B cell (primary cell): Measurements from ENCODE around the gene ITSN2. TPM values are rescaled to one million over a fixed set of nuclear protein-coding genes. Genes with fewer than 3 reads are reported as not detected.

Source experiments
- ATAC-seq: fragments of 200-7000 bp; cut with Tn5 transposase; one replicate; pipeline ENCODE4 v1.10.0; 2021; ENCODE audit warnings: low read depth, mild to moderate bottlenecking, moderate number of reproducible peaks, moderate library complexity
- CTCF ChIA-PET: fragments of 350-600 bp; sonication (Branson Sonifier 250); formaldehyde crosslinking; loops from one replicate; lab custom pipeline; 2021; ENCODE audit warnings: antibody characterized with exemption, inconsistent platforms; lab: Charles Lee
- POLR2A ChIA-PET: fragments of 350-600 bp; sonication (Branson Sonifier 250); formaldehyde crosslinking; loops from one replicate; lab custom pipeline; 2021; ENCODE audit warnings: antibody characterized with exemption; lab: Charles Lee
- DNase-seq: peaks from one replicate; pipeline ENCODE4 v3.0.0; 2013
- H2AFZ ChIP-seq: 2 replicates; pipeline ENCODE4 v1.6.1; 2012; ENCODE audit warnings: mild to moderate bottlenecking, low read depth, low read length; ENCODE audit not compliant: insufficient read depth, poor library complexity, severe bottlenecking
- H3K27ac ChIP-seq, 2 donors: 1 replicate in 1 of 2; 2 replicates in 1 of 2; pipeline ENCODE4 v1.5.1; 2012 to 2013; ENCODE audit warnings: low read length in 2 of 2, mild to moderate bottlenecking in 2 of 2, moderate library complexity in 1 of 2
- H3K27me3 ChIP-seq, 4 experiments: fragments of 200-600 bp in 1 of 4; sonication (generic) in 1 of 4; replicated peaks in 1 of 4; 1 replicate in 2 of 4; 2 replicates in 2 of 4; pipeline versions ENCODE4 v1.6.1 to v1.7.0; 2013 to 2016; ENCODE audit warnings: low read length in 3 of 4, mild to moderate bottlenecking in 2 of 4, mixed read lengths in 1 of 4, moderate library complexity in 1 of 4; ENCODE audit not compliant: insufficient read depth in 4 of 4, control insufficient read depth in 3 of 4; ENCODE audit errors: control extremely low read depth in 1 of 4
- H3K36me3 ChIP-seq, 2 experiments: replicated peaks in 1 of 2; 1 replicate in 1 of 2; 2 replicates in 1 of 2; pipeline versions ENCODE4 v1.6.1 to v1.7.1; 2013; ENCODE audit warnings: low read length in 1 of 2; ENCODE audit not compliant: insufficient read depth in 2 of 2, control insufficient read depth in 1 of 2; ENCODE audit errors: control extremely low read depth in 1 of 2, extremely low read depth in 1 of 2
- H3K4me1 ChIP-seq, 2 donors: fragments of 200-600 bp in 1 of 2; sonication (generic) in 1 of 2; 1 replicate in 1 of 2; 2 replicates in 1 of 2; pipeline versions ENCODE4 v1.5.1 to v1.6.1; 2013 to 2017; ENCODE audit warnings: low read length in 2 of 2; ENCODE audit not compliant: control insufficient read depth in 2 of 2, insufficient read depth in 2 of 2
- H3K4me2 ChIP-seq: replicated peaks from 2 replicates; pipeline ENCODE3; 2012; ENCODE audit warnings: mild to moderate bottlenecking, low read depth, low read length; ENCODE audit not compliant: poor library complexity, severe bottlenecking
- H3K4me3 ChIP-seq, 5 experiments: fragments of 200-600 bp in 1 of 5; sonication (generic) in 1 of 5; 1 replicate in 3 of 5; 2 replicates in 2 of 5; pipeline versions ENCODE4 v1.5.1 to v1.7.0; 2011 to 2016; ENCODE audit warnings: low read length in 4 of 5, mild to moderate bottlenecking in 4 of 5, low read depth in 2 of 5, control low read depth in 1 of 5, moderate library complexity in 1 of 5; ENCODE audit not compliant: insufficient read depth in 1 of 5; ENCODE audit errors: control extremely low read depth in 1 of 5, extremely low read depth in 1 of 5
- H3K79me2 ChIP-seq: fragments of 200-600 bp; sonication (generic); one replicate; pipeline ENCODE4 v1.6.0; 2016; ENCODE audit warnings: low read length; ENCODE audit not compliant: control insufficient read depth, insufficient read depth
- H3K9ac ChIP-seq: fragments of 200-600 bp; sonication (generic); 2 replicates; pipeline ENCODE4 v1.6.1; 2017; ENCODE audit warnings: mild to moderate bottlenecking, low read length, moderate library complexity
- H3K9me3 ChIP-seq, 3 donors: one replicate each; pipeline versions ENCODE4 v1.6.1 to v1.7.1; 2013; ENCODE audit warnings: low read length in 2 of 3; ENCODE audit not compliant: control insufficient read depth in 2 of 3, insufficient read depth in 1 of 3; ENCODE audit errors: control extremely low read depth in 1 of 3
- H4K20me1 ChIP-seq: 2 replicates; pipeline ENCODE4 v1.6.0; 2012; ENCODE audit warnings: mild to moderate bottlenecking, low read length; ENCODE audit not compliant: insufficient read depth, control insufficient read depth, poor library complexity, severe bottlenecking
- H3K27ac Mint-ChIP-seq: one replicate; pipeline ENCODE4 v1.8.0; 2021; ENCODE audit warnings: mixed read lengths
- H3K27me3 Mint-ChIP-seq: one replicate; pipeline ENCODE4 v1.8.0; 2021; ENCODE audit warnings: mixed read lengths
- H3K4me1 Mint-ChIP-seq: one replicate; pipeline ENCODE4 v1.8.0; 2021; ENCODE audit warnings: mixed read lengths
- H3K4me3 Mint-ChIP-seq: one replicate; pipeline ENCODE4 v1.8.0; 2021; ENCODE audit warnings: mixed read lengths
- H3K9me3 Mint-ChIP-seq: one replicate; pipeline ENCODE4 v1.8.0; 2022; ENCODE audit warnings: mixed read lengths; ENCODE audit not compliant: insufficient read depth
- EZH2 ChIP-seq: IDR thresholded peaks from 2 replicates; pipeline ENCODE4 v1.6.1; 2012; ENCODE audit warnings: borderline replicate concordance, low read depth, mild to moderate bottlenecking, moderate library complexity, low read length; ENCODE audit not compliant: insufficient read depth, poor library complexity, severe bottlenecking
- WGBS: methylation state at CpG from one replicate; pipeline ENCODE4 v1.1.5; 2013; ENCODE audit warnings: missing lambda C conversion rate; ENCODE audit not compliant: insufficient coverage; 5-methylcytosine and 5-hydroxymethylcytosine counted together
- intact Hi-C: fragments of 100-400 bp; cut with micrococcal nuclease; formaldehyde crosslinking; loops from one replicate; pipeline ENCODE4 v1.10.0; 2022
- polyA plus RNA-seq: library from polyadenylated mRNA; depleted of rRNA; stranded (reverse); fragments of >200 nt; gene quantifications from 2 replicates; pipeline ENCODE4 v1.2.3, GENCODE V29; 2012
- total RNA-seq, 2 donors: library from RNA; stranded (reverse); fragments of 120-200 nt in 1 of 2; gene quantifications; 1 replicate in 1 of 2; 2 replicates in 1 of 2; pipeline versions ENCODE4 v1.2.3 to v1.2.4, GENCODE V29; 2013 to 2022
- TF ChIP-seq, protein P1 (sequence below): fragments of 200-600 bp; IDR thresholded peaks from one replicate; pipeline ENCODE4 v1.8.0; 2022; ENCODE audit warnings: antibody characterized with exemption, mild to moderate bottlenecking

ITSN2 gene
- total and polyA plus RNA-seq, 2 donors (not counting 1 experiment from before 2014, with no cell fraction given): 107 to 200 TPM

- no peak overlapping the region for H3K4me2 ChIP-seq
- no peaks in the 10 kb centered on the region for H3K9me3 Mint-ChIP-seq
- intact Hi-C loops: no loop called here
Observed at GRCh38 chr2:24182507-24182906, 177.8 kb downstream of the ITSN2 start.

GRCh38 chr2:24181849-24182248, 178.5 kb downstream of the ITSN2 start:
- Histone ChIP-seq H3K4me3 (no peak overlapping the region), H3K79me2 (no peaks in the 10 kb centered on the region), H3K9ac (no peak overlapping the region), H3K4me2 (no peak overlapping the region), H3K27ac (no peak overlapping the region), H4K20me1 (no peaks in the 10 kb centered on the region), H3K4me1 (no peaks in the 10 kb centered on the region), H2AFZ (no peak overlapping the region), H3K27me3 (no peaks in the 10 kb centered on the region), H3K9me3 (no peaks in the 10 kb centered on the region), H3K36me3 (no peaks in the 10 kb centered on the region)
- ATAC-seq: no peak
- Mint-ChIP-seq H3K4me3 (no peak overlapping the region), H3K4me1 (no peaks in the 10 kb centered on the region), H3K9me3 (no peaks in the 10 kb centered on the region), H3K27ac (no peak overlapping the region), H3K27me3 (no peaks in the 10 kb centered on the region)
- DNase-seq: no peak
- POLR2A ChIA-PET: no interaction called here
- CTCF ChIA-PET: interaction anchor here (0.6 kb wide), 1 partner anchor 358 kb away, joined by 3 read pairs; no protein-coding TSS in a partner anchor
- TF ChIP-seq, protein P1, sequence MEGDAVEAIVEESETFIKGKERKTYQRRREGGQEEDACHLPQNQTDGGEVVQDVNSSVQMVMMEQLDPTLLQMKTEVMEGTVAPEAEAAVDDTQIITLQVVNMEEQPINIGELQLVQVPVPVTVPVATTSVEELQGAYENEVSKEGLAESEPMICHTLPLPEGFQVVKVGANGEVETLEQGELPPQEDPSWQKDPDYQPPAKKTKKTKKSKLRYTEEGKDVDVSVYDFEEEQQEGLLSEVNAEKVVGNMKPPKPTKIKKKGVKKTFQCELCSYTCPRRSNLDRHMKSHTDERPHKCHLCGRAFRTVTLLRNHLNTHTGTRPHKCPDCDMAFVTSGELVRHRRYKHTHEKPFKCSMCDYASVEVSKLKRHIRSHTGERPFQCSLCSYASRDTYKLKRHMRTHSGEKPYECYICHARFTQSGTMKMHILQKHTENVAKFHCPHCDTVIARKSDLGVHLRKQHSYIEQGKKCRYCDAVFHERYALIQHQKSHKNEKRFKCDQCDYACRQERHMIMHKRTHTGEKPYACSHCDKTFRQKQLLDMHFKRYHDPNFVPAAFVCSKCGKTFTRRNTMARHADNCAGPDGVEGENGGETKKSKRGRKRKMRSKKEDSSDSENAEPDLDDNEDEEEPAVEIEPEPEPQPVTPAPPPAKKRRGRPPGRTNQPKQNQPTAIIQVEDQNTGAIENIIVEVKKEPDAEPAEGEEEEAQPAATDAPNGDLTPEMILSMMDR: no peak
- no peak for TF ChIP-seq EZH2
- intact Hi-C loops: no loop called here
- 65% methylated on average over 5 of the region's 6 CpGs for WGBS

More at GRCh38 chr2:24182507-24182906, 177.8 kb downstream of the ITSN2 start:
- H3K9ac ChIP-seq: no peak overlapping the region
- no peak overlapping the region for H3K4me3 ChIP-seq
- Mint-ChIP-seq H3K27ac (no peak overlapping the region), H3K4me3 (no peak overlapping the region), H3K27me3 (no peaks in the 10 kb centered on the region), H3K4me1 (no peaks in the 10 kb centered on the region)
- TF ChIP-seq, protein P1: no peak
- TF ChIP-seq EZH2: no peak
- H3K27ac ChIP-seq: no peak overlapping the region
- ATAC-seq (no peak), DNase-seq (no peak)
- ChIA-PET POLR2A (no interaction called here), CTCF (interaction anchor here (0.6 kb wide), 1 partner anchor 358 kb away, joined by 3 read pairs; no protein-coding TSS in a partner anchor)
- H3K27me3 ChIP-seq: no peaks in the 10 kb centered on the region
- 96% methylated on average over 3 of the region's 7 CpGs for WGBS
- no peak overlapping the region for H2AFZ ChIP-seq
- no peaks in the 10 kb centered on the region for H3K79me2 ChIP-seq
- H4K20me1 ChIP-seq: no peaks in the 10 kb centered on the region
- H3K9me3 ChIP-seq: no peaks in the 10 kb centered on the region
- H3K4me1 ChIP-seq: no peaks in the 10 kb centered on the region
- H3K36me3 ChIP-seq: no peaks in the 10 kb centered on the region
